ENCODE results near the gene TMEM69.

GRCh38 chr1:45673956-45674355 lies 14.0 kb upstream of the TMEM69 start:
- TF ChIP-seq ZNF331 (CRISPR knock-in tag; IDR thresholded peaks at IDR 0.05; ENCODE audit: low read depth) (no peak), EZH2phosphoT487 (IDR thresholded peaks at IDR 0.05; ENCODE audit: unreplicated experiment) (no peak), REST (IDR thresholded peaks at IDR 0.05; ENCODE audit: unreplicated experiment) (no peak), CTCF (conservative IDR thresholded peaks at IDR 0.05; ENCODE audit: low read depth in 2 of 2) (no peak), POLR2AphosphoS5 (IDR thresholded peaks at IDR 0.05; ENCODE audit: low read depth) (no peak), ETS1 (IDR thresholded peaks at IDR 0.05) (no peak), JUNB (IDR thresholded peaks at IDR 0.05; ENCODE audit: unreplicated experiment) (no peak), CREB1 (CRISPR knock-in tag; IDR thresholded peaks at IDR 0.05; ENCODE audit: low read depth) (no peak), EZH2 (IDR thresholded peaks at IDR 0.05; ENCODE audit: low read depth, unreplicated experiment) (no peak), NANOG (IDR thresholded peaks at IDR 0.05; ENCODE audit: borderline replicate concordance) (no peak)
